ENCODE measurements around the gene PRR19.
A peak's percentile ranks its signal among the peaks of the same experiment; 100 is the strongest.

Gene PRR19
- long read RNA-seq, partial matches to known transcripts = 0 of 1 reads
- long read RNA-seq, other reads (novel, unspliced or antisense) = 0 of 1 reads

- peak within 1 kb of the TSS; percentile 66 for H3K27ac ChIP-seq (replicated peaks)
- TF ChIP-seq CTCF (IDR thresholded peaks at IDR 0.05; ENCODE audit: insufficient read depth, low read length) (no peak), POLR2AphosphoS5 (IDR thresholded peaks at IDR 0.05; ENCODE audit: low read depth) (no peak), SPI1 (IDR thresholded peaks at IDR 0.05; ENCODE audit: borderline replicate concordance, low read depth) (no peak), REST (IDR thresholded peaks at IDR 0.05; ENCODE audit: insufficient replicate concordance, low read depth) (no peak)
- H3K27me3 ChIP-seq (ENCODE audit: insufficient read depth, poor library complexity, severe bottlenecking) = no peaks in the 10 kb centered on the region
- DNase-seq (ENCODE audit: low read depth in 1 of 2, low spot score in 1 of 2) = peak in 1 of 2 experiments; percentile 34
- peak within 1 kb of the TSS; percentile 72 for H3K4me3 ChIP-seq (replicated peaks; ENCODE audit: insufficient read depth, low read length)
These were observed at the start of gene PRR19 for GRCh38 chr19:42301646-42302203. Gene PRR19, plus strand, starts transcription at chr19:42302132. Its CDS starts 7,453 bp downstream, at chr19:42309585.

GRCh38 chr19:42252365-42253244 lies 49.3 kb upstream of the PRR19 start:
- peaks cover 7% of the 10 kb centered on the region for H3K27me3 ChIP-seq (ENCODE audit: insufficient read depth, poor library complexity, severe bottlenecking)
- peak overlapping the region; percentile 74 for H3K27ac ChIP-seq (replicated peaks)
- peak; percentile 56 to 62 for DNase-seq (ENCODE audit: low read depth in 1 of 2, low spot score in 1 of 2)
- peak overlapping the region; percentile 92 for H3K4me3 ChIP-seq (replicated peaks; ENCODE audit: insufficient read depth, low read length)
- TF ChIP-seq POLR2AphosphoS5 (IDR thresholded peaks at IDR 0.05; ENCODE audit: low read depth) (peak; percentile 28), REST (IDR thresholded peaks at IDR 0.05; ENCODE audit: insufficient replicate concordance, low read depth) (no peak)

- Histone ChIP-seq H3K27me3 (ENCODE audit: insufficient read depth, poor library complexity, severe bottlenecking) (peaks cover 7% of the 10 kb centered on the region), H3K4me3 (replicated peaks; ENCODE audit: insufficient read depth, low read length) (peak overlapping the region; percentile 92), H3K27ac (replicated peaks) (peak overlapping the region; percentile 94)
- TF ChIP-seq POLR2AphosphoS5 (IDR thresholded peaks at IDR 0.05; ENCODE audit: low read depth) = peak; percentile 46
- TF ChIP-seq REST (IDR thresholded peaks at IDR 0.05; ENCODE audit: insufficient replicate concordance, low read depth) = no peak
- no peak for TF ChIP-seq GABPA (IDR thresholded peaks at IDR 0.05; ENCODE audit: low read depth)
- TF ChIP-seq SPI1 (IDR thresholded peaks at IDR 0.05; ENCODE audit: borderline replicate concordance, low read depth) = peak; percentile 88
- TF ChIP-seq CTCF (IDR thresholded peaks at IDR 0.05; ENCODE audit: insufficient read depth, low read length) = no peak
- peak; percentile 65 to 86 for DNase-seq (ENCODE audit: low read depth in 1 of 2, low spot score in 1 of 2)
These were observed 48.5 kb upstream of the PRR19 start for GRCh38 chr19:42253245-42254088.

Data from HL-60 (cell line).